ENCODE data around the gene PRICKLE2.

The PRICKLE2 gene

GRCh38 chr3:64199932-64200331 lies 25.3 kb downstream of the PRICKLE2 start:
- no peak for TF ChIP-seq ZNF274 (IDR thresholded peaks at IDR 0.05; ENCODE audit: low read depth, low read length)

DNA sequence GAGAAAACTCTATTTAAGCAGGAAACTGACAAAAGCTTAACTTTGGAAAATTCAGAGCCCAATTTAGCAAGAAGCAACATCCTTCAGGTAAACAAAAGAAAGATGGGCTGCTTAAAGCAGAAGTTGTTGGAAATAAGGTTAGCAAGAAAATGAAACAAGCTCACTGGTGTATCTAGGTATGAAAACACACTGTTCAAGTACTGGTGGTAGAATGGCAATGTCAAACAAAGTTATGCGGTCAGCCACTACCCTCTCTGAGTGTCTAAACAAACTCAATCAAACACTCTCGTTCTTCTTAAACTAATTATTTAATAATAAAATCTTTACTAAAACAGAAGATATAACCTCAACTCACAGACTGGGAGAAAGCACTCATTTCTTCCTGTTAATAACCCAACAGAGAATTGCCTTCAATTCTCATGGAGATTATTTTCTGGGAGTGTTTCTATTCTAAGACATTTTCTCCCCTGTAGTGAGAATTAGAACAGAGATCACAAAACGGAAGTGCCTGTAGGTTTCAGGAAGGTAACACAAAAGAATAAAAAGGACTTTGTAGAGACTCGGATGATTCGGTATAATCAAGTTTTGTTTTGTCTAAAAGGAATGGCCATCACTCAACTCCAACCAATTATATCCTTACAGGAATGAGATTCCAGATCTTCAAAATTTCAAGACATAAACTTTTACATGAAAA lies 28.9 kb downstream of the PRICKLE2 start:
- TF ChIP-seq ZNF274 (IDR thresholded peaks at IDR 0.05; ENCODE audit: low read depth, low read length) = no peak
- H3K4me3 ChIP-seq (ENCODE audit: low read length) = no peak overlapping the region

More at GRCh38 chr3:64199932-64200331, 25.3 kb downstream of the PRICKLE2 start:
- no peak overlapping the region for H3K4me3 ChIP-seq (ENCODE audit: low read length)

DNA sequence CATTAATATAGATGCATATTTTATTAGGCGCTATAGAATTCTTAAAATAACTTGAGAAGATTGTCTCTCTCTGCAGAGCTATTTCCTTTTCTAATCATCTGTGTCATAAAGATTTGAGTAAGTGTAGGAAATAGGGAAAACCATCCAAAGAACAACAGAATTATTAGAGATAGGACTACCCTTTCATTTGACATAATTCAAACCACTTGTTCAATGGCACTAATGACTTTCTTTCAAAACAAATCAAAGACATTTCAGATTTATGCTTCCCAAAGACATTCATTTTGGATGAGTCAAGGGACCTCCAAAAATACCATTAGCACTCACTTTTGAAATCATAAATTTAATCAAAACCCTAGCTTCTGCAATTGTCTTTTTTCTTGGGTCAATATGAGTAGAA lies 29.5 kb downstream of the PRICKLE2 start:
- H3K4me3 ChIP-seq (ENCODE audit: low read length) = no peak overlapping the region
- TF ChIP-seq ZNF274 (IDR thresholded peaks at IDR 0.05; ENCODE audit: low read depth, low read length) = no peak

DNA sequence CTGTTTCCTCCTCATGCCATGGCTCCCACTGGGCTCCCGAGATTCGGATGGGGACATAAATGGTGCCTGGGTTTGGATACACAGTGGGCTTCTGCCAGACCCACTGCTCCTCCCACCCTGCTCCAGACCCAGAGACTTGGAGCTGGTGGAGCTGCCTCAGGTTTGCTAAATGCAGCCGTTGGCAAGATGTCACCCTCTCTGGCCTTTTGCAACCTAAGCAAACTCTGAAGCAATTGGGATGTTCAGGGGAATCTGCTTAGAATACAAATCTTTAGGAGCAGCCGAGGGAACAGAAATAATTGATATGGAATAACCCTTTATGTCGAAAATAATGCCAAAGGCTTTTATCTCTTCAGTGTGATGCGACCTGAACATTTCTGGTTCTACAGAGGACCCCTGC lies 33.4 kb downstream of the PRICKLE2 start:
- TF ChIP-seq ZNF274 (IDR thresholded peaks at IDR 0.05; ENCODE audit: low read depth, low read length) = no peak
- H3K4me3 ChIP-seq (ENCODE audit: low read length) = no peak overlapping the region

DNA sequence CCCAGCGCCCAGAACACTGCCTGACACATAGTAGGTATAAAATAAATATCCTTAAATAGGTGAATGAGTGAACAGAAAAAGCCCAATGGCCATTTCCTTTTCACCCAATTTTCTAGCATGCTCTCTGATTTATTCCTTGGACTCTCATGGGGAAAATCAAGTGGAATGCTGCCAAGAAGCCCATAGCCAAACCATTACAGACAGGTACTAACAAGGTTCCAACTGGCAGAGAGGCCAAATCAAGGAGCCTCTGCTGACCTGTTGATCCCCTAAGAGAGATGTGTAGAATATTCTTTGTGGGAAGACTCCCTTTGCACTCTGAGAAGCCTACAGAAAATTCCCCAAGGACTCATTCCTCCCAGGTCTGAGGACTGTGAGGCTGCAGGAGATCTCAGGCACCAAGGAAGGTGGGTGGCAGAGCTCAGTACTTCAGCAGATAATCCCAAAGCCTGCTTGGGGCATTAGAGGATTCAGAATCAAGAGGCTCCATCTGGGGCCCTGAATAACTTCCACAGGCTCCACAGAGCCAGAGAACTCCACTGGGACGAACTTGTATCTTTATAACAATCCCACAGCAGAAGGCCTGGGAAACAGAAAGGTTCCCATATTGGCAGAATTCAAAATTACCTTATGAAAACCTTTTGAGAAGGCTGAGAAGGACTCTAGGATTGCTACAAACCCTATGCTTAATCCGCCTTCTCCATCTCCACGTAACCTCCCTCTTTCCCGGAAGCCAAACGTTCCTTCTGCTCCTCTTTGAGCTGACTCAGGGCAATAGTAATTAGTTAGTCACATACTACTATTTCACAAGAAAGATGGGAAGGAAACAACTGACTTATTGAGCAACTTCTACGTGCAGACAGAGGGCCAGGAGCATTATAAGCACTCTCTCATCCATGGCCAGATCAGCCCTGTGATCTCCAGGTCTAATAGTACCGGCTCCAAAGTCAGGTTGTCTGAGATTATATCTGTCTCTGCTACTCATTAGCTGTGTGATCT lies 34.5 kb downstream of the PRICKLE2 start:
- H3K4me3 ChIP-seq (ENCODE audit: low read length) = no peak overlapping the region
- no peak for TF ChIP-seq ZNF274 (IDR thresholded peaks at IDR 0.05; ENCODE audit: low read depth, low read length)

DNA sequence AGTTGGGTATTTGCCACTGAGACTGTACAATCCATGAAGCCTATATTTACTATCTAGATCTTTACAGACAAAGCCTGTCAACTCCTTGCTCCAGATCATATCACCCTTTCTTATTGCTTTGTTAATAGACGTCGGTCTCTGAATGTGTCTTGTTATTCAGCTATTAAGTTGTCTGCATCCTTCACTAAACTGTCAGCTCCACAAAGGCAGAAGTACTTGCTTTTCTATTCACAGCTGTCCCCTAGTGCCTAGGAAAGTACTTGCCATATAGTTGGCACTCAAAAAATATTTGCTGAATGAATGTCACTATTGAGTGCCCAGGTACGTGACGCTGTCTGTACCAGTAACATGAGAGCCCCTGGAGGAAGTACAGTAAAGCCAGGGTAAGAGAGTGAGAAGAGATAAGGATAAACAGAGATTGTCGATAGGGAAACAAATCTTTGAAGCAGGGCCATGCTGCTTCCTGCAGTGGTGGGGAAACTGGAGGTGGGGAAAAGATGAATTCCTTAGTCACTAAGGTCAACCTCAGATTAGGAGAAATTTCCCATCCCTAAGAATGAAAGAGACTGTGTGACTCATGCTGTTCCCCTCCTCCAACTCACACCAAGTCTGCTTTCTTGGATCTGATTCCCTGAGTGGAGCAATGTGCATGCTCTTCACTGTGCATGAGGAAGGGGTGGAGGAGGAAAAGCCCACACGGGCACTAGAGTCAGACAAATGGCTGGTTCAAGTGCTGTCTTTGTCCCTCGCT lies 36.3 kb downstream of the PRICKLE2 start:
- H3K4me3 ChIP-seq (ENCODE audit: low read length) = no peak overlapping the region
- no peak for TF ChIP-seq ZNF274 (IDR thresholded peaks at IDR 0.05; ENCODE audit: low read depth, low read length)

GRCh38 chr3:64187065-64187959 lies 38.0 kb downstream of the PRICKLE2 start:
- no peak for TF ChIP-seq ZNF274 (IDR thresholded peaks at IDR 0.05; ENCODE audit: low read depth, low read length)
- H3K4me3 ChIP-seq (ENCODE audit: low read length) = no peak overlapping the region

DNA sequence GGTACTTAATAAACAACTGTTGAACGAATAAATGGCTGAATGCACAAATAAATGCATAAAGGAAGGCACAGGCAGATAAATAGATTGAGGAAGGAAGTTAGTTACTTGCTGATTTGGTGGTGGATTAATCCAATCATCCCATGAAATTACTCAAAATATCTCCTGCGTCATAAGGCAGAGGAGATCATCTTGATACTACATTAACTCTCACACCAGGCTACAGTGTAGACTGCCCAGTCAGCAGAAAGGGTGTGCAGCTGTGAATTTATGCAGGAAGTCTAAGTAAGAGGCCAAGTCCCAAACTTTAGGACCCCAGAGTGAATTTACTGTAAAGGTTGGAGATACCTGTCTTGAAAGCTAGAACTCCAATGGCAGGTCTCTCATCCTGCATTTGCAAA lies 38.6 kb downstream of the PRICKLE2 start:
- H3K4me3 ChIP-seq (ENCODE audit: low read length) = no peak overlapping the region

DNA sequence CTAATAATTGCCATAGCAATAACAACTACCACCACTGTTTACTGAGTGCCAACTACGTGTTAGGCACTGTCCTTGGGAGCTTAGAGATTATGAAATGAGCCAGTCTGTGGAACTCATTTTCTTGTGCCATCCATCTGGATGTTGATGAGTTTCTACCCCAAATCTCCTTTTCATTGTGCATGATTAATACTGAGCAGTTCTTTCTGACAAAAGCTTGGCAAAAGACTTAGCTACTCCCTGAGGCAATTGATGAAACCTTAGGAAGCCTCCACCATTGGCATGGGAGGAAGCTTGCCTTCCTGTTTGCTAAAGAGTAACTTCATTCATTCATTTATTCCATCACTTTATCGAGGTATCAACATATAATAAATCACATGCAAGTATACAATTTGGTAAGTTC lies 39.8 kb downstream of the PRICKLE2 start:
- no peak for TF ChIP-seq ZNF274 (IDR thresholded peaks at IDR 0.05; ENCODE audit: low read depth, low read length)
- H3K4me3 ChIP-seq (ENCODE audit: low read length) = no peak overlapping the region

More for the DNA sequence above, 38.6 kb downstream of the PRICKLE2 start:
- TF ChIP-seq ZNF274 (IDR thresholded peaks at IDR 0.05; ENCODE audit: low read depth, low read length) = no peak

- no peak for TF ChIP-seq ZNF274 (IDR thresholded peaks at IDR 0.05; ENCODE audit: low read depth, low read length)
- H3K4me3 ChIP-seq (ENCODE audit: low read length) = no peak overlapping the region
Observed at GRCh38 chr3:64184621-64185020, 40.6 kb downstream of the PRICKLE2 start.

- TF ChIP-seq ZNF274 (IDR thresholded peaks at IDR 0.05; ENCODE audit: low read depth, low read length) = no peak
- H3K4me3 ChIP-seq (ENCODE audit: low read length) = no peak overlapping the region
Observed at GRCh38 chr3:64179860-64180259, 45.4 kb downstream of the PRICKLE2 start.

DNA sequence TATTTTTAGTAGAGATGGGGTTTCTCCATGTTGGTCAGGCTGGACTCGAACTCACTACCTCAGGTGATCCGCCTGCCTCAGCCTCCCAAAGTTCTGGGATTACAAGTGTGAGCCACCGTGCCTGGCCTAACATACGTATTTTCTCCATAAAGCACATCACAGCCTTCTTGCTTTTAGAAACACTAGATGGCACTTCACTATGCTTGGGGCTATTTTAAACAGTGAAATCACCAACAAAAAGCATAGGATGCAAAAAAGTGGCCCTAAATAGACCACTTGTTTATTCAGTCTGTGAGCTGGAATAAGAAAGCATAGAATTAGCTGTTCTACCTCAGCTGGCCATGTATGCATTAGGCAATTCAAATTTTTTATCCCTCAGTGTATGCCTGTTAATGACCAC lies 46.0 kb downstream of the PRICKLE2 start:
- no peak for TF ChIP-seq ZNF274 (IDR thresholded peaks at IDR 0.05; ENCODE audit: low read depth, low read length)

DNA sequence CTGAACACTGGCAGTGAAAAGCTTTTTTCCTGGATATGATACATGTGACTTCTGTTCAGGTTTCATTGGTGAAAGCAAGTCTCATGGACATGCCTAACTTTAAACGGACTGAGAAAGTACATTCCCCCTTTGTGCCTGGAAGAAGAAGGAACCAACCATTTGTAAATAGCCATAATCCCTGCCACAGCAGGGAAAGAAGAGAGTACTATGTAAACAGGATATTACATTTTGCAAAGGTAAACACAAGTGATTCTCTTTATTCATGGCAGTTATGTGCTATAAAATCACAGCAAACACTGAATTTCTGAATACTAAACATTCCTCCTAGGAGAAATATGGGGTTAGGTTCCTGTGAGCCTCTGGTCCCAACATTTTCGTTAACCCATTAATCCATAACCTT lies 46.8 kb downstream of the PRICKLE2 start:
- TF ChIP-seq ZNF274 (IDR thresholded peaks at IDR 0.05; ENCODE audit: low read depth, low read length) = no peak
- H3K4me3 ChIP-seq (ENCODE audit: low read length) = no peak overlapping the region

More for the DNA sequence above, 46.0 kb downstream of the PRICKLE2 start:
- no peak overlapping the region for H3K4me3 ChIP-seq (ENCODE audit: low read length)
